ENCODE measurements around the gene GBF1. TPM values are rescaled to one million over a fixed set of nuclear protein-coding genes. Genes with fewer than 3 reads are reported as not detected.

GBF1 gene
- total and polyA plus RNA-seq, 2 of the 13 experiments (the other 11 are each of a cell fraction or from before 2014, with no cell fraction given) = 17.1 to 21.9 TPM

GRCh38 chr10:102220612-102221011 lies 24.7 kb upstream of the GBF1 start:
- H3K27ac ChIP-seq (ENCODE audit: extremely low read length, insufficient read depth, low read length) = no peak overlapping the region
- H3K4me1 ChIP-seq (ENCODE audit: insufficient read depth, low read length) = peaks cover 4% of the 10 kb centered on the region
- no TSS peak for BruUV-seq (replicated peaks)
- ATAC-seq (no peak), DNase-seq (ENCODE audit: low spot score) (no peak), FAIRE-seq (no peak)
- intact Hi-C loops (cut with micrococcal nuclease; ENCODE audit: unreplicated experiment) = no loop called here
- POLR2A ChIA-PET = no interaction called here
- no peaks in the 10 kb centered on the region for H3K9me3 ChIP-seq (ENCODE audit: low read length)
- CTCF ChIA-PET (ENCODE audit: low intra/inter-chr PET ratio, low total read pairs) = no interaction called here
- in situ Hi-C loops (cut with HindIII; ENCODE audit: extremely low pct_ligation_motif_present, low pct_unique_long_range_greater_than_20kb) = no loop called here
- H3K4me2 ChIP-seq (ENCODE audit: low read depth, low read length) = no peak overlapping the region
- H3K9ac ChIP-seq (ENCODE audit: insufficient read depth, low read depth, low read length) = no peak overlapping the region
- no peak overlapping the region for H3K4me3 ChIP-seq (replicated peaks in 1 of 3; ENCODE audit: insufficient read depth in 1 of 3, low read depth in 2 of 3, low read length in 3 of 3)
- H3K36me3 ChIP-seq (replicated peaks in 1 of 2; ENCODE audit: control insufficient read depth in 1 of 2, insufficient read depth in 2 of 2, low read length in 2 of 2) = no peaks in the 10 kb centered on the region
- 0 out of 5 replicates have a peak, but pooled peaks cover 0 to 2% of the 10 kb centered on the region in 2 experiments for H3K27me3 ChIP-seq (ENCODE audit: control insufficient read depth in 1 of 2, insufficient read depth in 2 of 2, low read length in 2 of 2)
- H2AFZ ChIP-seq (ENCODE audit: low read length) = no peak overlapping the region
- TF ChIP-seq ZNF562 (CRISPR knock-in tag; IDR thresholded peaks at IDR 0.05; ENCODE audit: borderline replicate concordance) = no peak
- H3K79me2 ChIP-seq (ENCODE audit: insufficient read depth, low read length) = no peaks in the 10 kb centered on the region
- H4K20me1 ChIP-seq (ENCODE audit: insufficient read depth, low read length) = no peaks in the 10 kb centered on the region

GRCh38 chr10:102222797-102223196 lies 22.5 kb upstream of the GBF1 start:
- H3K27ac ChIP-seq (ENCODE audit: extremely low read length, insufficient read depth, low read length) = no peak overlapping the region
- no peak overlapping the region for H3K4me2 ChIP-seq (ENCODE audit: low read depth, low read length)
- 68% methylated on average over 5 of the region's 5 CpGs for WGBS (ENCODE audit: low lambda C conversion rate)
- H3K4me3 ChIP-seq (replicated peaks in 1 of 3; ENCODE audit: insufficient read depth in 1 of 3, low read depth in 2 of 3, low read length in 3 of 3) = no peak overlapping the region
- FAIRE-seq = no peak
- H3K79me2 ChIP-seq (ENCODE audit: insufficient read depth, low read length) = no peaks in the 10 kb centered on the region
- no peak overlapping the region for H3K9ac ChIP-seq (ENCODE audit: insufficient read depth, low read depth, low read length)
- ATAC-seq = no peak
- ChIA-PET POLR2A (no interaction called here), CTCF (ENCODE audit: low intra/inter-chr PET ratio, low total read pairs) (no interaction called here)
- H3K9me3 ChIP-seq (ENCODE audit: low read length) = no peaks in the 10 kb centered on the region
- in situ Hi-C loops (cut with HindIII; ENCODE audit: extremely low pct_ligation_motif_present, low pct_unique_long_range_greater_than_20kb) (no loop called here), intact Hi-C loops (cut with micrococcal nuclease; ENCODE audit: unreplicated experiment) (no loop called here)
- no peaks in the 10 kb centered on the region for H4K20me1 ChIP-seq (ENCODE audit: insufficient read depth, low read length)
- no peak for DNase-seq (ENCODE audit: low spot score)
- TF ChIP-seq CEBPB (IDR thresholded peaks at IDR 0.05; ENCODE audit: borderline replicate concordance, low read depth, low read length) (peak; percentile 68), NFIB (CRISPR knock-in tag; IDR thresholded peaks at IDR 0.05; ENCODE audit: borderline replicate concordance) (no peak)
- no peak overlapping the region for H2AFZ ChIP-seq (ENCODE audit: low read length)
- BruUV-seq (replicated peaks) = no TSS peak
- peaks cover 22% of the 10 kb centered on the region for H3K4me1 ChIP-seq (ENCODE audit: insufficient read depth, low read length)
- peaks cover 0 to 16% of the 10 kb centered on the region in 2 experiments; a peak in 2 of 5 replicates for H3K27me3 ChIP-seq (ENCODE audit: control insufficient read depth in 1 of 2, insufficient read depth in 2 of 2, low read length in 2 of 2)
- H3K36me3 ChIP-seq (replicated peaks in 1 of 2; ENCODE audit: control insufficient read depth in 1 of 2, insufficient read depth in 2 of 2, low read length in 2 of 2) = no peaks in the 10 kb centered on the region
